Measurements from ENCODE around the gene CLEC4E. TPM values are rescaled to one million over a fixed set of nuclear protein-coding genes. Genes with fewer than 3 reads are reported as not detected.
A peak's percentile ranks its signal among the peaks of the same experiment; 100 is the strongest.

Gene CLEC4E
- polyA plus RNA-seq, 1 donor (not counting 4 experiments of a cell fraction or from before 2014, with no cell fraction given): not detected

GRCh38 chr12:8563356-8563755 is 22.7 kb upstream of the CLEC4E start:
- TF ChIP-seq EZH2 (IDR thresholded peaks at IDR 0.05; ENCODE audit: low read length): no peak
- TF ChIP-seq CTCF (optimal IDR thresholded peaks at IDR 0.05 in 1 of 3, IDR thresholded peaks at IDR 0.05 in 1 of 3, conservative IDR thresholded peaks at IDR 0.05 in 1 of 3; ENCODE audit: extremely low read depth in 1 of 3, insufficient read depth in 2 of 3, low read length in 3 of 3): no peak
- Histone ChIP-seq H3K27me3 (ENCODE audit: control insufficient read depth, extremely low read depth, insufficient read depth, low read length) (no peaks in the 10 kb centered on the region), H3K27ac (ENCODE audit: control insufficient read depth, insufficient read depth, low read length) (no peak overlapping the region), H4K20me1 (ENCODE audit: control insufficient read depth, extremely low read depth, insufficient read depth, low read length) (no peaks in the 10 kb centered on the region), H3K9me3 (ENCODE audit: control insufficient read depth, low read depth, low read length) (no peaks in the 10 kb centered on the region), H3K36me3 (ENCODE audit: control insufficient read depth in 2 of 2, extremely low read depth in 1 of 2, insufficient read depth in 2 of 2, low read length in 2 of 2) (no peaks in the 10 kb centered on the region), H3K79me2 (ENCODE audit: control insufficient read depth, insufficient read depth, low read length) (no peaks in the 10 kb centered on the region), H3K4me3 (ENCODE audit: control insufficient read depth in 2 of 3, extremely low read depth in 1 of 3, insufficient read depth in 2 of 3, low read depth in 1 of 3, low read length in 3 of 3) (no peak overlapping the region), H3K9me1 (ENCODE audit: control insufficient read depth, extremely low read depth, insufficient read depth, low read length) (no peaks in the 10 kb centered on the region), H3K4me1 (ENCODE audit: control insufficient read depth, extremely low read depth, insufficient read depth, low read length) (no peaks in the 10 kb centered on the region), H3K4me2 (ENCODE audit: control insufficient read depth, extremely low read depth, insufficient read depth, low read depth, low read length) (no peak overlapping the region), H2AFZ (ENCODE audit: control insufficient read depth, low read length) (no peak overlapping the region), H3K9ac (ENCODE audit: control insufficient read depth, extremely low read depth, insufficient read depth, low read length) (no peak overlapping the region)
- no peak for DNase-seq (ENCODE audit: low read depth, low spot score)
- no peak for FAIRE-seq
- dilution Hi-C loops (cut with MboI; ENCODE audit: extremely low pct_ligation_motif_present, low sequenced_read_pairs): no loop called here

- TF ChIP-seq EZH2 (IDR thresholded peaks at IDR 0.05; ENCODE audit: low read length) (no peak), CTCF (optimal IDR thresholded peaks at IDR 0.05 in 1 of 3, IDR thresholded peaks at IDR 0.05 in 1 of 3, conservative IDR thresholded peaks at IDR 0.05 in 1 of 3; ENCODE audit: extremely low read depth in 1 of 3, insufficient read depth in 2 of 3, low read length in 3 of 3) (peak in 2 of 3 experiments; percentile 4 to 13)
- no peaks in the 10 kb centered on the region for H3K27me3 ChIP-seq (ENCODE audit: control insufficient read depth, extremely low read depth, insufficient read depth, low read length)
- H3K9ac ChIP-seq (ENCODE audit: control insufficient read depth, extremely low read depth, insufficient read depth, low read length): no peak overlapping the region
- no peak overlapping the region for H2AFZ ChIP-seq (ENCODE audit: control insufficient read depth, low read length)
- H3K36me3 ChIP-seq (ENCODE audit: control insufficient read depth in 2 of 2, extremely low read depth in 1 of 2, insufficient read depth in 2 of 2, low read length in 2 of 2): no peaks in the 10 kb centered on the region
- dilution Hi-C loops (cut with MboI; ENCODE audit: extremely low pct_ligation_motif_present, low sequenced_read_pairs): no loop called here
- no peaks in the 10 kb centered on the region for H3K9me3 ChIP-seq (ENCODE audit: control insufficient read depth, low read depth, low read length)
- no peaks in the 10 kb centered on the region for H3K79me2 ChIP-seq (ENCODE audit: control insufficient read depth, insufficient read depth, low read length)
- H4K20me1 ChIP-seq (ENCODE audit: control insufficient read depth, extremely low read depth, insufficient read depth, low read length): no peaks in the 10 kb centered on the region
- no peak overlapping the region for H3K4me3 ChIP-seq (ENCODE audit: control insufficient read depth in 2 of 3, extremely low read depth in 1 of 3, insufficient read depth in 2 of 3, low read depth in 1 of 3, low read length in 3 of 3)
- no peak overlapping the region for H3K27ac ChIP-seq (ENCODE audit: control insufficient read depth, insufficient read depth, low read length)
- FAIRE-seq (no peak), DNase-seq (ENCODE audit: low read depth, low spot score) (no peak)
- H3K9me1 ChIP-seq (ENCODE audit: control insufficient read depth, extremely low read depth, insufficient read depth, low read length): no peaks in the 10 kb centered on the region
- no peaks in the 10 kb centered on the region for H3K4me1 ChIP-seq (ENCODE audit: control insufficient read depth, extremely low read depth, insufficient read depth, low read length)
- H3K4me2 ChIP-seq (ENCODE audit: control insufficient read depth, extremely low read depth, insufficient read depth, low read depth, low read length): no peak overlapping the region
Measured at GRCh38 chr12:8562310-8562709, 21.6 kb upstream of the CLEC4E start.

Measured in keratinocyte (primary cell).